Calu3 (cell line): ENCODE results near the gene GPR34. TPM values are rescaled to one million over a fixed set of nuclear protein-coding genes. Genes with fewer than 3 reads are reported as not detected.

Source experiments
- BruUV-seq: library from RNA; stranded (reverse); fragments of 400-500 nt; replicated peaks from 2 replicates; lab custom pipeline; 2021; lab: Mats Ljungman, UMichigan
- CTCF ChIA-PET: fragments of 300-600 bp; sonication (Branson Sonifier 250); formaldehyde crosslinking; loops from one replicate; lab custom pipeline; 2022; ENCODE audit warnings: antibody characterized with exemption; lab: Charles Lee
- DNase-seq: peaks from one replicate; pipeline ENCODE4 v3.0.0; 2022
- H3K27ac Mint-ChIP-seq: one replicate; pipeline ENCODE4 v1.8.0; 2022; ENCODE audit warnings: mixed read lengths; ENCODE audit not compliant: unreplicated experiment
- H3K27me3 Mint-ChIP-seq: one replicate; pipeline ENCODE4 v1.8.0; 2022; ENCODE audit warnings: mixed read lengths; ENCODE audit not compliant: unreplicated experiment
- H3K36me3 Mint-ChIP-seq: one replicate; pipeline ENCODE4 v1.8.0; 2022; ENCODE audit warnings: mild to moderate bottlenecking, moderate library complexity, mixed read lengths; ENCODE audit not compliant: insufficient read depth, unreplicated experiment
- H3K4me1 Mint-ChIP-seq: one replicate; pipeline ENCODE4 v1.8.0; 2022; ENCODE audit warnings: mild to moderate bottlenecking, low read depth, mixed read lengths; ENCODE audit not compliant: unreplicated experiment
- H3K4me3 Mint-ChIP-seq: one replicate; pipeline ENCODE4 v1.8.0; 2022; ENCODE audit warnings: mild to moderate bottlenecking, low read depth, moderate library complexity, mixed read lengths; ENCODE audit not compliant: unreplicated experiment
- H3K9me3 Mint-ChIP-seq: one replicate; pipeline ENCODE4 v1.8.0; 2022; ENCODE audit warnings: low read depth, mixed read lengths; ENCODE audit not compliant: unreplicated experiment
- CTCF ChIP-seq: fragments of 200-600 bp; IDR thresholded peaks from one replicate; pipeline ENCODE4 v1.8.0; 2022; ENCODE audit warnings: antibody characterized with exemption; ENCODE audit not compliant: unreplicated experiment
- intact Hi-C: fragments of 100-400 bp; cut with micrococcal nuclease; formaldehyde crosslinking; loops from one replicate; pipeline ENCODE4 v1.10.0; 2022; ENCODE audit not compliant: unreplicated experiment
- total RNA-seq: library from RNA; stranded (reverse); gene quantifications from 2 replicates; pipeline ENCODE4 v1.2.3, GENCODE V29; 2022

GPR34 gene
- total RNA-seq, 1 experiment from 2014 or later = not detected

- intact Hi-C loops = no loop called here
- TF ChIP-seq CTCF = no peak
- CTCF ChIA-PET = no interaction called here
These were observed 3.5 kb downstream of the GPR34 start for GRCh38 chrX:41692162-41692749.

GRCh38 chrX:41693024-41693423 is 4.3 kb downstream of the GPR34 start:
- no peak for TF ChIP-seq CTCF
- CTCF ChIA-PET = no interaction called here
- no TSS peak for BruUV-seq
- Mint-ChIP-seq H3K36me3 (no peaks in the 10 kb centered on the region), H3K27me3 (no peaks in the 10 kb centered on the region), H3K4me1 (no peaks in the 10 kb centered on the region), H3K9me3 (no peaks in the 10 kb centered on the region), H3K4me3 (no peak overlapping the region), H3K27ac (no peak overlapping the region)
- intact Hi-C loops = no loop called here
- DNase-seq = no peak

More at GRCh38 chrX:41692162-41692749, 3.5 kb downstream of the GPR34 start:
- no peak overlapping the region for H3K27ac Mint-ChIP-seq
- H3K9me3 Mint-ChIP-seq = no peaks in the 10 kb centered on the region
- no peaks in the 10 kb centered on the region for H3K27me3 Mint-ChIP-seq
- BruUV-seq = no TSS peak
- no peak overlapping the region for H3K4me3 Mint-ChIP-seq
- no peaks in the 10 kb centered on the region for H3K36me3 Mint-ChIP-seq
- H3K4me1 Mint-ChIP-seq = no peaks in the 10 kb centered on the region
- DNase-seq = no peak

- no TSS peak for BruUV-seq
- H3K9me3 Mint-ChIP-seq = no peaks in the 10 kb centered on the region
- no peaks in the 10 kb centered on the region for H3K27me3 Mint-ChIP-seq
- CTCF ChIA-PET = no interaction called here
- H3K36me3 Mint-ChIP-seq = no peaks in the 10 kb centered on the region
- H3K27ac Mint-ChIP-seq = no peak overlapping the region
- H3K4me1 Mint-ChIP-seq = no peaks in the 10 kb centered on the region
- no peak for TF ChIP-seq CTCF
- intact Hi-C loops = no loop called here
- H3K4me3 Mint-ChIP-seq = no peak overlapping the region
- DNase-seq = no peak
These were observed 6.7 kb downstream of the GPR34 start for GRCh38 chrX:41695426-41695825.

GRCh38 chrX:41703574-41704029 is 14.8 kb downstream of the GPR34 start:
- H3K36me3 Mint-ChIP-seq = no peaks in the 10 kb centered on the region
- no peaks in the 10 kb centered on the region for H3K27me3 Mint-ChIP-seq
- H3K9me3 Mint-ChIP-seq = no peaks in the 10 kb centered on the region
- H3K4me1 Mint-ChIP-seq = no peaks in the 10 kb centered on the region
- CTCF ChIA-PET = no interaction called here
- H3K4me3 Mint-ChIP-seq = no peak overlapping the region
- intact Hi-C loops = no loop called here
- no TSS peak for BruUV-seq
- DNase-seq = no peak
- H3K27ac Mint-ChIP-seq = no peak overlapping the region
- no peak for TF ChIP-seq CTCF
